NCI-H748 (cell line): Measurements from ENCODE around the gene SARDH.
"Not testable (repeated sequence)": the region's sequence is repeated elsewhere in the genome, so short reads cannot be mapped to it uniquely, and the experiment has no call there.

Experiments
- DNase-seq: peaks from one replicate; lab custom pipeline; 2025; ENCODE audit not compliant: unreplicated experiment; lab: John Stamatoyannopoulos, UW

SARDH gene

DNA sequence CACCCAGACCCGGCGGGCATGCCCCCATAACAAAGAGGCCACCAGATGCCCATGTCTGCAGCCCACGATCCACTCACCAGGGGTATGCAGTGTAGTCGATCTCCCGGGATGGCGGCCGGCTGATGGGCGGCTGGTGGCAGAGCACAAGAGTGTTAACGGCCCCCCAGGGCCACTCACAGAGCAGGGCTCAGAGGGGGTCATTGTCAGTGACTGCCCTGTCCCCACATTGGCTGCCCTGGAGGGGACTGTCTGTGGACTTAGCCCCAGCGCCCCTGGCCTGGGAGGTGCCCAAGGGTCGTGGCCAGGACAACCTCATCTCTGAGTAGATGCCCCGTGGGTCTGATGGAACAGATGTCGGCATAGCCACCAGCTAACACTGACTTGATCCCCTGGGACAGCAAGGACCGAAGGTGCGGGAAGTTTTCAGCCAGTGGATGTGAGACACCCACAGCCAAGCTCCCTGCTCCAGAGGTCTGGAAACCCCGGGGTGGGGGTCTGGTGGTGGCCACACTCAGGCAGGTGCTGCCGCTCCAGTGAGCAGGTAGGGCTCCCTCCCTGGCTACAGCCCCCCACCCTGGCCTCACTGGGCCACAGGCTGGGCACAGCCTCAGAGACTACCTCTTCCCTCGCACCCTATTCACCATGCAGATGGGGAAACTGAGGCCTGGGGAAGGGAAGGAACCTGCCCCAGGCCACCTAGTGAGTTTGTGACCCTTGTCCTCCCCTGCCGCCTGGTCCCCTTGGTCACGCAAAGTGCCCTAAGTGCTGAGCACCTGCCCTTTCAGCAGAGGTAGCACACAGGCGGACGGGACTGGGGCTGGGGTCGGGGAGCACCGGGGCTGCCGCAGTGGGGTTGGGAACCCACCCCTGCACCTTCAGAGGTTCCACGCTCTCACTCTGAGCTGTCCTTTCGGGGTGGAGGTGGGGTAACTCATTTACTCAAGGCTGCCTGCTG, 38.1 kb upstream of the SARDH start:
- DNase-seq = no peak

DNA sequence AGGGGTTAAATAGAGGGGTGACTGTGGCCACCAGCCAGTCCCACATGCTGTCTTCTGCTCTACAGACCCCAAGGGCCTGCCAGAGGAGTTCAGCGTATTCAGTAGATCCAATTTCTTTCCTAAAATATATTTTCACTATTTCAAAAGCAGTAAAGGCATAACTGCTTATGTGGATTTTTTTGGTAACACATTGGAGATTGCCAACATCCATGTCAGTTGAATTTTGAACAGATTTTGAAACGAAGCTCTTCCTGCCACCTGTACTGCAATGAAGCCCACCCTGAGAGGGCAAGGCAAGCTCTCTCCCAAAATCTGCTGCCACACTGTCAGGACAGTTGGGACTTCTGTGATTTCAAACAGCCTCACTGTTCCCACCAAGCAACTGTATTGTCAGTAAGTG, 37.1 kb upstream of the SARDH start:
- no peak for DNase-seq

DNA sequence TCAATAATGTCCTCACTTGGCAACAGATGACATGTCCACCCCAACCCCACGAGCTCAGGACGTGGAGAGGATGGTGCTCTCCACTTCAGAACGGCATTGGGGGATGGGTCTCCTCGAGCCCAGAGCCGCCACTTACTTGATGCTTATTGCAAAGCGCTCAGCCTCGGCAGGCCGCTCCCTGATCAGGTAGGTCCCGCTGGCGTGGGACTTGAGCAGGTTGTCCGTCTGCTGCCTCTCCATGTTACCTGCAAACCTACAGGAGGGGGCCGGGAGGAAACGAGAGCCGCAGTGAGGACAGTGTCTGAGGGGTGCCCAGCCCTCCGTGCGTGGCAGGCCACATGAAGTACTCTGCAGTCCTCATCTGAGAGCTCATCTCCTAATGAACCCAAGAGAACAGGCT, 36.6 kb upstream of the SARDH start:
- DNase-seq = no peak

DNA sequence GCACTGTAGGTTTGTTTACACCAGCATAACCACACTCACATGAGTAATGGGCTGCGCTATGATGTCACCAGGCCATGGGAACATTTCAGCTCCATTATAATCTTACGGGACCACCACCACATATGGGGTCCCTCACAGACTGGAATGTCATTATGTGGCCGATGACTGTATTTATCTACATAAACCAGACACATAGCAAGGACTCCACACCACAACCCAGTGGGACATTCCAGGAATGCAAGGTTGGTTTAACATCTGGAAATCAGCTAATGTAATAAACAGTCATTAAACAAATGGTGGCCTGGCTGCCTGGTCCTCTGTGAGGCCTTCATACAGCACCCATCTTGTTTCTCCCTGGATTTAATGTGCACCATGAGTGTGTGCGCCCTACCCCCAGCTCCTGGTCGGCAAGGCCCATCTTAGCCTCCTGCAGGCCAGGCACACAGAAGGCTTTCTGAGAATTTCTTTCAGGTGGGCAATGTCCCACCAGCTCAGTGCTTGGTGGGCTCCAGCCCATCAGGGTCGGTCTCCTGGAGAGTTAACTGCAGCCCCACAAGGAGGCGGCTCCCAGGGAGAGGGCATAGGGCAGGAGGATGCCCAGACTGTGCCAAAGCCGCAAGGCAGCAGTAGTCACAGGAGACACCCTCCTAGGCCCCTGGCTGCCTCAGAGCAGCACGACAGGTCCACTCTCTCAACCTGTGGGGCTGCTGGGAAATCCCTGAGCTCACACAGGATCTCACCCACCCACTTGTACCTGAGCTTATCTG, 35.9 kb upstream of the SARDH start:
- no peak for DNase-seq

DNA sequence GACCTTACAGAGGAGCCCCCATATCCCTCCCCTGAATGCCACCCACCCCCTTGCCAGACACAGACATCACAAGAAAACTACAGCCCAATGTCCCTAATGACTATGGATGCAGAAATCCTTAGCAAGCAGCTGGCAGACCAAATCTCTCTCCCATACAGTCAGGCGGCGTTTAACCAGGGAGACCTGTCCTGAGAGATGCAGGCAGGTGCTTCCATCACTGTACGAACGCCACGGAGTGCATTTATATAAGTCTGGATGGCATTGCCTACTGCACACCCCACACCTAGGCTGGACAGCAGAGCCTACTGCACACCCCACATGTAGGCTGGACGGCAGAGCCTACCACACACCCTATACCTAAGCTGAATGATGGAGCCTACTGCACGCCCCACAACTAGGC, 34.4 kb upstream of the SARDH start:
- no peak for DNase-seq

DNA sequence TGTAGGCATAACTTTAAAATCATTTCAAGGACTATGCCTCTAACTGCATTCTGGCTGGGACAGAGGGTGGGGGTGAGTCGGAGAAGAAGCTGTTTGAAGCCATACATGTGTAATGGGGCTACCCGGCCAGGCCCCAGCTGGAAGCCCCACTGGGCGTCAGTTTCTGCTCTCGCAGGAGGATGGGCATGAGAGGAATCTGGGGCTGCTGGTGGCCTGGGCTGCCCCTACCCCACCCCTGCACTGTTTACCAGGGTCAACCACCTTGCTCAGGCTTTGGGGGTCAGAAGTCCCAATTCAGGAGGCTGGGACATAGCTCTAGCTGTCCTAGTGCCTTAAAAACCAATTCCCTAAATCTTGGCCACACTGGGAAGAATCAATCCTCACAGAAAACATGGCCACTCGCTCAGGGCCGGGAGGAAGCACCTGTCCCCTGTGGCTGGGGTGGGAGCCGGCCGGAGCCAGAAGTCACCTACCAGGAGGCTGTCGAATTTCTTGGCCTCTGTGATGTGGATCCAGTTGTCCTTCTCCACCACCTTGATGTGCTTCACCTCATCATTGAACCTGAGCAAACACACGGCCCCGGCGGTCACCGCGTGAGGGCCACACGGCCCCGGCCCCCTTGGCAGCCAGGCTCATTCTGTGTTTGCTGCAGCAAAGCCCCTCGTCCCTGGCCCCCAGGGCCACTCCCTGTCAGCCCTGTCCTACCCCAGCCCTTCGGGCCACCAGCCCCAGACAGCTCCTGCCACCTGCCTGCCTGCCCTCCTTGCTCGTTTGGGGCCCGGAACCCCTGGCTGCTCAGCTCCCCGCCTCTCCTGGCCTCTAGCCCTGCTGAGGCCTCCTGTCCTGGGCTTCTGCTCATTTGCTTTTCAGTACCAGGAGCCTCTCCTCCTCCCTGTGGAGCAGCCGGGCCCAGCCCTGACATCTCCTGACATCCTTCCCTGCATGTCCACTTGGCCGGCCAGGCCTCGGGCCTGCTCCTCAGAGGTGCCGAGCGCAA, 33.6 kb upstream of the SARDH start:
- no peak for DNase-seq

DNA sequence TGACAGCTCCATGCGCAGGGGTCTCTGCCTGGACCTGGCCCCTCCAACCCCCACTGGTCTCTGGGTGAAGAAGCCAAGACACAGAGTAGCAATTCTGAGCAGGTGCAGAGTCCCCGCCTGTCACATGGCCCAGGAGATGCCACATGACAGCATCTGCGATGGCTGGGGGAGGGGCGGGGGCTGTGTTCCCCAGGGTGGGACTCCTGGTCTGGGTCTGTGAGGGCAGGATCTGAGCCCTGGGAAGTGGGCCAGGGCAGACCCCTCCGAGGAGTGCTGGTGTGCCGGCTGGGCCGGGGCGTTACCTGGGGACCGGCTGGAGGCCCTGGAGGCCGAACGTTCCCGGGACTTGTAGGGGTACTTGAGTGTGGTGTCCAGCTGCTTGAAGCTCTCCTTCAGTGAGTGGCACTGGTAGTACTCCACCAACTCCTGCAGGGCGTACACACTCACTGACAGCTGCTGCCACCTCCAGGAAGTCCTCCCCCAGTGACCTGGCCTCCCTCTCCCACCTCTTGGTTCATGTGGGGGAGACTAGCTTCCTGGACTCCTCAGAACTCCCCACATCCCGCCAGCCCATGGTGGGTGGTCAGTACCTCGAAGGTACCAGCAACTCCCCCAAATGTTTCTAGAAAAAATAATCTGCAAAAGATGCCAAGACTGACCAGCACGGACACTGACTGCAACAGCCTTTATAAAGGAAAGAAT, 32.1 kb upstream of the SARDH start:
- no peak for DNase-seq

DNA sequence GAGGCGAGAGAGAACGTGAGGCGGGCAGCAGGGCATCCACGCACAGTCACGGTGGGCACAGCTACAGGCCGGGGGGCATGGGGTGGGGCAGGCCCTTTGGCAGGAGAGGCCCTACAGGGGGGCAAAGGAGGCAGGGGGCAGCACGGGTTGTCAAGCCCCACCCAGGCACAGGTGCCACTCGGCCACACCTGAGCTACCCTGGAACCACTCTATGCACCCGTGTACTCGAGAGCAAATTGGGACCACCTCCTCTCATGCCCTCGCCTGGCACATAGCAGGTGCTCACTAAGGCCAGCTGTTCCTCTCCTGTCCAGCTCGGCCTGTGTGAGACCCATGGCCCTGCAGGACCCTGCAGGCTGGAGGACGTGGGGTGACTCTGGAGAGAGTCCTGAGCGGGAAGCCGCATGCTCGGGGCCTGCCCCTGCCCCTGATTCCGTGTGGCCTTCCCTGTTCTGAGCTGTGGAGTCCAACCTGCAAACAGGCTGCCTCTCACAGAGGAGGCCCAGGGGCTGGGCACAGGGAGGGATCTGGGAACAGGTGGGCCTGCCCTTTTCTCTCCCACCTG, 31.4 kb upstream of the SARDH start:
- no peak for DNase-seq

DNA sequence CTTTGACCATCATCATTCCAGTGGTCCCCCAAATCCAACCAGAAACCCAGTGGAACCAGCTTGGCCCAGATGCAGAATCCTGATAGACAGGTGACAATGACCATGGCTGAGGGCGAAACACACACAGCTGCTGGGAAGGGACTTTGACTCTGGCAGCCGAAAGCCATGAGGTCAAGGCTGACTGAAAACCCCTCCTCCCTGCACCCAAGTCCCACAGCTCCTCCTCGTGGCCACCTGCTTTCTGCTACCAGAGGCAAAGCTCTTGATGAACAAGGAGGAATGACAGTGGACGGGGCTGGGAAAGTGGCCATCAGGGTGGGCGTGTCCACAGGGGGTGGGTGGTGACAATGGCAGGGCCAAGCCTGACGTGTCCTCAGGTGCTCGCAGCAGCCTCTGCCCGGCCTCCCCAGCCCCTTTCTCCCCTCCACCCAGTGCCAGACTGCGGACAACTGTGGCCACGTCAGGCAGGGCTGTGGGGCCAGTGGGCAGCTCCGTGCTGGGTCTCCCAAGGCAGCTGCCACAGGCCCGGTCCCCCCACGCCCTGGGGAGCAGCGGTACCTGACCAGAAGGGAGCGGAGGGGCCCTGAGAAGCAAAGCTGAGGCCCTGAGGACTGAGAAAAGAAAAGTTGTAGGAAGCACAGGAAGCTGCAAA, 30.8 kb upstream of the SARDH start:
- DNase-seq = no peak

DNA sequence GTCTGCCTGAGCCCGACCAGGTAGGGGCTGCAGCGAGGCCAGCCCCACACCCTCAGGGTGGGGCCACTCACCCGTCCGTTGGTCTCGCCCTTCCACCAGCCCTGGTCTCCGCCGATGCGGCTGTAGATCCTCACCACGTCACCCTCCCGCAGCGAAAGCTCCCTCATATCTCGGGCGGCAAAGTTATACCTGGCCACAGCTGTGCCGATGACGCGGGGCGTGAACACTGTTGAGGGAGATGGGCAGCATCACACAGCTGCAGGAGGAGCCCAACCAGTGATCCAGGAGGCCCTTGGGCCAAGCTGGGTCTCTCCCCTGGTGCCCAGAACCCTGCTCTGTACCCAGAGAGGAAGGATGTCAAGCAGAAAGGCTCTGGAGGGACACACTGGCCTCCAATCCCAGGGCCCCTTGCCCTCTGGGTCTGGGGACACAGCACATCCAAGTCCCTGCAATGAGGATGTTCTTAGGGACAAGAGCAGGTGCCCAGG, 30.3 kb upstream of the SARDH start:
- no peak for DNase-seq

DNA sequence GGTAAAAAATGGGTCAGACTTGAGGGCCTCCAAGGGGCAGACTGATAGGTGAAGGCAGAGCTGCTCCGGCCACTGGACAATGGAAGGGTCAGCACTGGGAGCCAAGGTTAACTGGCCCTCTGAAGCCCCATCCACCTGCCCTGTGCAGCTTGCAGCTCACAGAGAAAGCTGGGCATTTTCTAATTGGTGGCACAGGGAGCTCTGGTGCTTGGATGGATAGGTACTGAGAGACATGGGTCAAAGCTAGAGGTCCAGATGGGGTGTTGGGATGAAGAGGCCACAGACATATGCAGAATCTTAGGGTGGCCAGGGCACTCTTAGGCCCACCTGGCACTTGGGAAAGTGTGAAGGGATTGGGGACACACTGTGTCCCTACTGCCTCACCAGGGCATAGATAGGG, 29.5 kb upstream of the SARDH start:
- no peak for DNase-seq

DNA sequence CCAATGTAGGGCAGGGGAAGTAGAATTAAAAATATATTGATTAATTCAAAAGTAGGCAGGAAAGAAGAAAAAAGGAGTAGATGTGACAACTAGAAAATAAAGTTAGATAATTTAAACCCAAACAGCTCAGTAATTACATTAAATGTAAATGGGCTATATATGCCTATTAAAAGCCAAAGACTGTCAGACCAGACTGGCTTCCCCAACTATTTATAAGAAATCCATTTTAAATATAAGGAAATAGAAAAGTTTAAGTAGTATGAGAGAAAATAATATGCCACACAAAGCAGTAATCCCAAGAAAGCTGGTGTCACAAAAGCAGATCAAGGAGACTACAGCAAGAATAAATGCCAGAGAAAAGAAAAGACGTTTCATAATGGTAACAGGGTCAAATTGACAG, 28.9 kb upstream of the SARDH start:
- DNase-seq = no peak

DNA sequence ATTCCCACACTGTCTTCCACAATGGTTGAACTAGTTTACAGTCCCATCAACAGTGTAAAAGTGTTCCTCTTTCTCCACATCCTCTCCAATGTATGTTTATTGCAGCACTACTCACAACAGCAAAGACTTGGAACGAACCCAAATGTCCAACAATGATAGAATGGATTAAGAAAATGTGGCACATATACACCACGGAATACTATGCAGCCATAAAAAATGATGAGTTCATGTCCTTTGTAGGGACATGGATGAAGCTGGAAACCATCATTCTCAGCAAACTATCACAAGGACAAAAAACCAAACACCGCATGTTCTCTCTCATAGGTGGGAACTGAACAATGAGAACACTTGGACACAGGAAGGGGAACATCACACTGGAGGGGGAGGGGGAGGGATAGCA, 28.1 kb upstream of the SARDH start:
- not testable (repeated sequence) for DNase-seq

DNA sequence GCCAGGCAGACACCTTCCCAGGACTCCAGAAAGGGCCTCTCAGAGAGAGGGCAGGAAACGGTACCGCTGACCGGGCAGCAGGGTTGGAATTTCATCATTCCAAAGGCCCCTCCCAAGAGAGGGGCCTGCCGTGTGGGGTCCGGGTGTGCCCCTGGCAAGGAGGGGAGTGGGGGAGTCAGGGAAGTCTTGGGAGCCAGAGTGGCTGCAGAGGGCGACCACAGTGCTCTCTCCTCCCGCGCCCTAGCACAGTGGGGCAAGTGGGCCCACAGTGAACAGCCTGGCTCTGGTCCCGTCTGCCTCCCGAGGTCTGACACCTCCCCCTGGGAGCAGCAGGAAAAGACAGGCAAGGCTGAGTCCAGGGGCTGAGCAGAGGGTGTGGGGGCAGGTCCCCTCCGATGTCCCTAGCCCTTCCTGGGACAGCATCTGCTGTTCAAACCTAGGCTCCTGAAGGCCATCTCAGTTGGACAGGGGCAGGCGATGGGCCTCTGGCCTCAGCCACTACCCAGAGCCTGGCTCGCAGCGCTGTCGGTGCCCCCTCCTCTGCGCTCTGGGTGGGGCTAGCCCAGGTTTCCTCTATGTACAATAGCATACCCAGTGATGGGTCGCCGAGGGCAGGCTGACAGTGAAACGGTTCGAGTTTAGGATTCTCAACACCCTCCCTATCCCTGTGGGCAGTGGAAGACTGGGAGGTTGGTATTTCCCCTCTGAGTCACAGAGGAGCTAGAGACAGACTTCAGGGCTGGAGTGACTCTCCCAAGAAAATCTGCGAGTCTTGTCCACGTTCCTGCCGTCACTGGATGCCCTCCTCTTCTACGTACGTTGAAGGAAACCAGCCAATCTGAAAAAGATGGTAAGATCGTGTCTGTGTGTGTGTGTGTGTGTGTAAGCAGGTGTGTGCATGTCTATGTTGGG, 25.4 kb upstream of the SARDH start:
- no peak for DNase-seq

DNA sequence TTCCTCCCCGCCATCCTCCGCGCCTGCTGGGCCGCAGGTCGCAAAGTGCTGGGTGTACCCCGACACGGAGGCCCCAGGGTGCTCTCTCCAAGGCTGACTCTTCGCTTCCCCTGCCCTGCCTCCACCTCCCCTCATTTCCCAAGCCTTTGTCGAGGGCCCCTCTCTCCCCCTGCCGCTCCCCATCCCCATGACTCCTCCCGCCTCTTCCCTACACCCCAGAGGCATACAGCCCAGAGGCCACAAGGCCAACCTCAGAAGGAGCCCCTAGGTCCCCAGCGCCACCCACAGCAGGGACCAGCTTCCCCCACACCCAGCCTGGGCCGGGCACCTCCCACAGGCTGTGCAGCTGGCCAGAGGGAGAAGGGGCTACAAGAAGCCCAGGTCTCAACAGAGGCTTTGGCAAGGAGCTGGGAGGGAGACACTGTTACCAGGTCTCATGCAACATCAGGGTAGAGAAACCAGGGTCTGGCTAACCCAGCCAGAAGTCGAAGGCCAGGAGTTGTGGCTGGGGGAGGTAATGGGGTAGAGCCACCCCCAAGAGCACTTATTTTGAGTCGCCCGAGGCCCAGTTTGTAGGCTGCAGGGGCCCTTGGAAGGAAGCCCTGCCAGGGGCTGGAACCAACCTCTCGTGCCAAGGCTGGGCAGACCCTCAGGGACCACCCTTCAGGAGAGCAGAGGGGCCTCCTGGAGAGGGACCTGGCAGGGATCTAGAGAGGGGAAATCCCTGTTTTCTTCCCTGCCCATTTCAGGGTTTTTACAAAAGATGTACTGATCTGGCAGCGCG, 24.5 kb upstream of the SARDH start:
- DNase-seq = no peak

DNA sequence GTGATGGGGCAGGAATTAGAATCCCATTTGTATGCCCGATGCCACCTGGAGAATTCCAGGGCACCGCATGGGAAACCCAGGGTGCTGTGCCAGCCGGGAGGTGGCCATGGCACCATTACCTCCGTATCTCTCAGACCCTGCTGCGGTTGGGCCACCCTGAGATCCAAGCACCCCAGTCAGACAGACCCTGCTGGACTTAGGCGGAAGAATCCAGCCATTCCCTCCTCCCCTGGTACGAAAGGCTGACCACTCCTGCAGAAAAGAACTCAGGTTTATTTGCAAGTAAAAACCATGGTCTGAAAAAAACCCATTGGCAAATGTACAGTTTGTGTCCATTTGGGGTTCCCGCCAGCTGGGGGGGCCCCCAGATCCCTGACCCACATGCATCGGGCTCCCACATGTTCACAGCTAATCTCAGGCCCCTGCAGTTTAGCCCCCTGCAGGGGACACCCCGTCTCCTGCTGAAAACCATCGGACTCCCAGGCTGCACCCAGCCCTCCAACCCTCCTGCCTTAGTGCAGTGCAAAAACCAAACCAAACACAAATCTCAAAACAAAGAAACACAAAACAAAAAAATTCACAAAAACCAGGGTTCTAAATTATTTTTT, 23.6 kb upstream of the SARDH start:
- DNase-seq = no peak

DNA sequence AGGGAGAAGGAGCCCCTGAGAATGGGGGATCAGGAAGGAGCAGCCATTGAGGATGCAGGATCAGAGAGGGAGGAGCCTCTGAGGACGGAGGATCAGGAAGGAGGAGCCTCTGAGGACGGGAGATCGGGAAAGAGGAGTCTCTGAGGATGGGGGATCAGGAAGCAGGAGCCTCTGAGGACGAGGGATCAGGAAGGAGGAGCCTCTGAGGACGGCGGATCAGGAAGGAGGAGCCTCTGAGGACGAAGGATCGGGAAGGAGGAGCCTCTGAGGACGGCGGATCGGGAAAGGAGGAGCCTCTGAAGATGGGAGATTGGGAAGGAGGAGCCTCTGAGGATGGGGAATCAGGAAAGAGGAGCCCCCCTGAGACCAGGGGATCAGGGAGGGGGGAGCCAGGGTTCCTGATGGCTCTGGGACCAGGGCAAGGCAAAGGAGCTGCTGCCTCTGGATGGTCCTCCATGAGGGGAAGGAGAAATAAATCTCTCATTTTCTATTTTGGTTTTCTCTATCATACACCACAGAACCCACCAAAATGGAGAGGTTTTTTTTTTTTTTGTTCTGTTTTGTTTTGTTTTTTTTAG, 22.6 kb upstream of the SARDH start:
- no peak for DNase-seq
